H1 (cell line): ENCODE measurements around the gene GLRX3. TPM values are rescaled to one million over a fixed set of nuclear protein-coding genes. Genes with fewer than 3 reads are reported as not detected.

Experiments used
- CTCF ChIA-PET: fragments of 300-600 bp; sonication (Branson Sonifier 250); formaldehyde crosslinking; loops from one replicate; lab custom pipeline; 2021; ENCODE audit not compliant: partially characterized antibody; lab: Charles Lee
- POLR2A ChIA-PET: fragments of 300-600 bp; sonication (Branson Sonifier 250); formaldehyde crosslinking; loops from one replicate; lab custom pipeline; 2021; ENCODE audit warnings: inconsistent platforms; ENCODE audit not compliant: partially characterized antibody; lab: Charles Lee
- DNase-seq, 2 experiments: peaks; one replicate each; pipeline versions ENCODE4 v3.0.0 to v3.0.0-alpha.2; 2010 to 2022; ENCODE audit warnings: low spot score in 2 of 2, low read depth in 1 of 2, mixed read lengths in 1 of 2
- FAIRE-seq: peaks from 2 replicates; lab custom pipeline; 2011; peaks lifted over from hg19 to GRCh38; lab: Jason Lieb, UNC
- H2AFZ ChIP-seq: 2 replicates; pipeline ENCODE4 v1.8.1; 2012; ENCODE audit warnings: low read length, inconsistent platforms
- H2AK5ac ChIP-seq: 2 replicates; pipeline ENCODE4 v1.6.1; 2013; ENCODE audit warnings: low read depth, low read length
- H2BK120ac ChIP-seq: replicated peaks from 2 replicates; pipeline ENCODE3; 2013; ENCODE audit warnings: low read depth, low read length, inconsistent platforms
- H2BK12ac ChIP-seq: 2 replicates; pipeline ENCODE4 v1.6.1; 2013; ENCODE audit warnings: low read depth, low read length
- H2BK15ac ChIP-seq: 2 replicates; pipeline ENCODE4 v1.6.1; 2013; ENCODE audit warnings: low read length
- H2BK20ac ChIP-seq: 2 replicates; pipeline ENCODE4 v1.6.1; 2013; ENCODE audit warnings: low read length
- H2BK5ac ChIP-seq: 2 replicates; pipeline ENCODE4 v1.6.1; 2013; ENCODE audit warnings: low read depth, low read length
- H3K14ac ChIP-seq: 2 replicates; pipeline ENCODE4 v1.6.1; 2013; ENCODE audit warnings: inconsistent platforms; ENCODE audit not compliant: insufficient read length
- H3K18ac ChIP-seq: 2 replicates; pipeline ENCODE4 v1.6.1; 2013; ENCODE audit warnings: low read length; ENCODE audit errors: extremely low read depth
- H3K23ac ChIP-seq: 2 replicates; pipeline ENCODE4 v1.6.1; 2013; ENCODE audit warnings: inconsistent platforms; ENCODE audit not compliant: insufficient read length
- H3K23me2 ChIP-seq: 2 replicates; pipeline ENCODE4 v1.6.1; 2013; ENCODE audit warnings: low read depth, low read length
- H3K27ac ChIP-seq: 2 replicates; pipeline ENCODE4 v1.6.1; 2011; ENCODE audit warnings: low read depth, low read length, inconsistent platforms
- H3K27me3 ChIP-seq, 4 experiments: replicated peaks in 1 of 4; 1 replicate in 1 of 4; 2 replicates in 3 of 4; pipeline versions ENCODE4 v1.6.1 to v1.8.1; 2011 to 2013; ENCODE audit warnings: low read length in 3 of 4, mild to moderate bottlenecking in 3 of 4, inconsistent platforms in 2 of 4, mixed read lengths in 2 of 4, moderate library complexity in 1 of 4; ENCODE audit not compliant: control insufficient read depth in 3 of 4, insufficient read depth in 3 of 4; ENCODE audit errors: extremely low read depth in 1 of 4
- H3K36me3 ChIP-seq, 4 experiments: 2 replicates each; pipeline versions ENCODE4 v1.6.1 to v1.8.1; 2011 to 2013; ENCODE audit warnings: mild to moderate bottlenecking in 4 of 4, low read length in 3 of 4, moderate library complexity in 2 of 4, control low read depth in 1 of 4, inconsistent platforms in 1 of 4; ENCODE audit not compliant: insufficient read depth in 4 of 4, control insufficient read depth in 2 of 4
- H3K4ac ChIP-seq: replicated peaks from 2 replicates; pipeline ENCODE3; 2013; ENCODE audit warnings: low read length, low read depth, mixed read lengths, inconsistent platforms; ENCODE audit not compliant: insufficient read length
- H3K4me1 ChIP-seq, 4 experiments: replicated peaks in 1 of 4; 1 replicate in 1 of 4; 2 replicates in 3 of 4; pipeline versions ENCODE4 v1.6.1 to v1.8.1; 2011 to 2013; ENCODE audit warnings: low read length in 3 of 4, inconsistent platforms in 2 of 4, mixed read lengths in 1 of 4; ENCODE audit not compliant: insufficient read depth in 4 of 4, control insufficient read depth in 3 of 4
- H3K4me2 ChIP-seq, 2 experiments: 2 replicates each; pipeline versions ENCODE4 v1.6.1 to v1.8.1; 2011 to 2013; ENCODE audit warnings: low read depth in 2 of 2, low read length in 2 of 2, control low read depth in 1 of 2, inconsistent platforms in 1 of 2, mild to moderate bottlenecking in 1 of 2; ENCODE audit not compliant: insufficient read depth in 1 of 2
- H3K4me3 ChIP-seq, 4 experiments: fragments of 200-600, 300-600 bp in 1 of 4; sonication (generic), shearing (Covaris generic), sonication (Bioruptor Twin) in 1 of 4; 2 replicates each; pipeline versions ENCODE4 v1.5.1 to v1.8.1; 2011 to 2016; ENCODE audit warnings: low read length in 4 of 4, low read depth in 3 of 4, control low read depth in 2 of 4, inconsistent platforms in 2 of 4, mild to moderate bottlenecking in 2 of 4, mixed read lengths in 1 of 4, moderate library complexity in 1 of 4; ENCODE audit not compliant: insufficient read depth in 2 of 4; ENCODE audit errors: extremely low read depth in 1 of 4
- H3K56ac ChIP-seq: replicated peaks from 2 replicates; pipeline ENCODE3; 2013; ENCODE audit warnings: low read depth, mild to moderate bottlenecking, mixed read lengths, low read length, inconsistent platforms; ENCODE audit not compliant: insufficient read length
- H3K79me1 ChIP-seq: 2 replicates; pipeline ENCODE4 v1.6.1; 2013; ENCODE audit warnings: low read depth, low read length, control low read depth
- H3K79me2 ChIP-seq, 2 experiments: 2 replicates each; pipeline versions ENCODE4 v1.6.1 to v1.8.1; 2012 to 2013; ENCODE audit warnings: low read length in 2 of 2, mild to moderate bottlenecking in 2 of 2, inconsistent platforms in 1 of 2; ENCODE audit not compliant: insufficient read depth in 2 of 2, control insufficient read depth in 1 of 2
- H3K9ac ChIP-seq, 4 experiments: replicated peaks in 1 of 4; 1 replicate in 1 of 4; 2 replicates in 3 of 4; pipeline versions ENCODE4 v1.6.1 to v1.8.1; 2011 to 2013; ENCODE audit warnings: low read depth in 3 of 4, low read length in 3 of 4, control low read depth in 2 of 4, mild to moderate bottlenecking in 2 of 4, moderate library complexity in 2 of 4, inconsistent platforms in 1 of 4; ENCODE audit errors: extremely low read depth in 1 of 4
- H3K9me3 ChIP-seq, 2 experiments: 2 replicates each; pipeline versions ENCODE4 v1.6.1 to v1.8.1; 2012 to 2013; ENCODE audit warnings: mild to moderate bottlenecking in 2 of 2, moderate library complexity in 2 of 2, control low read depth in 1 of 2, inconsistent platforms in 1 of 2, low read depth in 1 of 2, low read length in 1 of 2, mixed read lengths in 1 of 2; ENCODE audit not compliant: insufficient read depth in 2 of 2
- H4K20me1 ChIP-seq, 2 experiments: replicated peaks in 1 of 2; 2 replicates each; pipeline versions ENCODE3 to v1.8.1; 2011 to 2013; ENCODE audit warnings: inconsistent platforms in 2 of 2, low read length in 2 of 2, mild to moderate bottlenecking in 1 of 2; ENCODE audit not compliant: insufficient read depth in 2 of 2, control insufficient read depth in 1 of 2
- H4K5ac ChIP-seq: 2 replicates; pipeline ENCODE4 v1.6.1; 2013; ENCODE audit warnings: low read length, low read depth, mixed read lengths, inconsistent platforms; ENCODE audit not compliant: insufficient read length
- H4K8ac ChIP-seq: 2 replicates; pipeline ENCODE4 v1.8.0; 2013; ENCODE audit warnings: mild to moderate bottlenecking, moderate library complexity, low read length, inconsistent platforms; ENCODE audit not compliant: insufficient read depth; ENCODE audit errors: extremely low read depth
- H4K91ac ChIP-seq: replicated peaks from 2 replicates; pipeline ENCODE3; 2013; ENCODE audit warnings: low read length, mixed read lengths, inconsistent platforms; ENCODE audit not compliant: insufficient read length
- CHD1 ChIP-seq: IDR thresholded peaks from 2 replicates; pipeline ENCODE4 v1.6.1; 2012; ENCODE audit warnings: low read depth, low read length, improper control_type of control experiment
- EGR1 ChIP-seq: IDR thresholded peaks from 2 replicates; pipeline ENCODE4 v1.6.1; 2011; ENCODE audit warnings: low read depth, low read length, borderline replicate concordance
- HDAC2 ChIP-seq, 2 experiments: fragments of 300-600 bp in 1 of 2; sonication (generic) in 1 of 2; IDR thresholded peaks; 2 replicates each; pipeline ENCODE4 v1.6.1; 2011 to 2012; ENCODE audit warnings: low read depth in 2 of 2, low read length in 2 of 2, mild to moderate bottlenecking in 2 of 2, moderate library complexity in 2 of 2, borderline replicate concordance in 1 of 2, inconsistent platforms in 1 of 2
- POU5F1 ChIP-seq: IDR thresholded peaks from 2 replicates; pipeline ENCODE4 v1.6.1; 2011; ENCODE audit warnings: low read depth, mild to moderate bottlenecking, low read length, moderate library complexity
- RNF2 ChIP-seq: fragments of 200-900, 300-1000 bp; sonication (generic); IDR thresholded peaks from 2 replicates; pipeline ENCODE4 v1.7.1; 2016; ENCODE audit warnings: borderline replicate concordance, low read depth, mild to moderate bottlenecking, antibody characterized with exemption, low read length; ENCODE audit not compliant: poor library complexity, severe bottlenecking; ENCODE audit errors: missing control alignments
- RXRA ChIP-seq: IDR thresholded peaks from 2 replicates; pipeline ENCODE4 v1.6.1; 2011; ENCODE audit warnings: low read depth, mild to moderate bottlenecking, low read length, moderate library complexity; ENCODE audit not compliant: insufficient read depth
- SP1 ChIP-seq: IDR thresholded peaks from 2 replicates; pipeline ENCODE4 v1.6.1; 2011; ENCODE audit warnings: low read depth, low read length
- TAF7 ChIP-seq: optimal IDR thresholded peaks from 2 replicates; pipeline ENCODE3; 2011; ENCODE audit warnings: low read depth, mild to moderate bottlenecking, inconsistent platforms, low read length, moderate library complexity, borderline replicate concordance
- WGBS, 2 experiments: shearing (Covaris generic) in 1 of 2; methylation state at CpG; one replicate each; pipeline versions ENCODE4 v1.1.6 to v1.1.7; 2013 to 2015; ENCODE audit warnings: low lambda C conversion rate in 2 of 2, mixed read lengths in 2 of 2, inconsistent platforms in 1 of 2, low coverage in 1 of 2, missing lambda C conversion rate in 1 of 2; ENCODE audit not compliant: insufficient replicate concordance in 2 of 2, insufficient coverage in 1 of 2, insufficient read length in 1 of 2; ENCODE audit errors: extremely low coverage in 1 of 2, missing lambda C conversion rate in 1 of 2; 5-methylcytosine and 5-hydroxymethylcytosine counted together
- polyA plus RNA-seq, 7 experiments: library from polyadenylated mRNA; depleted of rRNA in 3 of 7; stranded (reverse) in 5 of 7; unstranded in 2 of 7; fragments of >200 nt in 5 of 7; fragments of 200-250 nt in 2 of 7; gene quantifications; 1 replicate in 5 of 7; 2 replicates in 1 of 7; 4 replicates in 1 of 7; pipeline versions ENCODE4 v1.2.1 to v1.2.3, GENCODE V29; 2011 to 2013; ENCODE audit warnings: missing spikeins in 2 of 7, mixed read lengths in 2 of 7
- total RNA-seq: library from RNA; stranded (reverse); fragmentation: NEBNext Ultra II Directional; extraction: Animal tissue kit (Norgen Biotek cat#: 25700); gene quantifications from 2 replicates; pipeline ENCODE4 v1.2.1, GENCODE V29; 2021
- TF ChIP-seq, protein P1 (sequence below): IDR thresholded peaks from 2 replicates; pipeline ENCODE4 v1.6.1; 2011; ENCODE audit warnings: low read depth, mild to moderate bottlenecking, low read length; ENCODE audit not compliant: insufficient read depth
- TF ChIP-seq, protein P2 (sequence below): IDR thresholded peaks from 2 replicates; pipeline ENCODE4 v1.6.1; 2012; ENCODE audit warnings: low read length, inconsistent platforms

Gene GLRX3
- total and polyA plus RNA-seq, 2 of the 8 experiments (the other 6 are each of a cell fraction or from before 2014, with no cell fraction given): 59.9 to 157 TPM

DNA sequence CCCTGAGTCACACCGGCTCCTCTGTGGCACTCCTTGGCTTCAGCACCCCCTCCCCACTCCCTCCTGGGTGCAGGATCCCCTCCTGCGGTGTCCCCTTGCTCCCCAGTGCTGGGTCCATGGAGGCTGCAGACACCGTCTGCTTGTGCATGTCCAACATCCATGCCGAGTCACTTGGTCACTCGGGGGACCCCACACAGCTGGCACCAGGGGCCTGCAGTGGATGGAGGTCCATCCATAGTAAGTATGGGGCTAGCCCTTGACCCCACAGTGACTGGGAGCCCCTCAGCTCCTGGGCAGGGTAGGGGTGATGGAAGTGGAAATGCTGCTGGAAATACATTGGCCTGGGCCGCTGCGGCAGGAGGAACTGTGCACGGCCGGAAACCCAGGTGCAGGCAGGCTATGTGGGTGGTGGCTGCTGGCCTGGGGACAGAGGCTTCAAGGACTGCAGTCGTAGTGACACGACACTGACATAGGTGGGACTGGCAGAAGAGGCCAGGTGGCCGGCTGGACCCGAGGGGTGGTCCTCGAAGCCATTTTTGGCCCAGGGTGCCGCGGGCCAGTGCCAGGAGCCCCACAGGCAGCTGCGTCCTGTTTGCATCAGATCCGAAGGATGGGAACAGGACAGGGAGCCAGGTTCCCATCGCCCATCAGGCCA is 58.9 kb downstream of the GLRX3 start:
- no peak overlapping the region for H3K27ac ChIP-seq
- H2AFZ ChIP-seq: no peak overlapping the region
- H4K20me1 ChIP-seq: peaks cover 0 to 4% of the 10 kb centered on the region in 2 experiments
- POLR2A ChIA-PET: no interaction called here
- CTCF ChIA-PET: no interaction called here
- H4K8ac ChIP-seq: no peak overlapping the region
- H3K23ac ChIP-seq: no peak overlapping the region
- H4K91ac ChIP-seq: no peak overlapping the region
- no peaks in the 10 kb centered on the region for H3K79me2 ChIP-seq
- 88% methylated on average over 19 of the region's 19 CpGs; no CpG with 5 or more reads in 1 of the 2 experiments for WGBS, 2 experiments
- no peaks in the 10 kb centered on the region for H3K27me3 ChIP-seq
- H3K4me2 ChIP-seq: no peak overlapping the region
- peaks cover 5% of the 10 kb centered on the region; the same call in 1 of the 2 replicates for H3K23me2 ChIP-seq
- H3K36me3 ChIP-seq: no peaks in the 10 kb centered on the region; a peak in 1 of 8 replicates
- no peak overlapping the region for H3K14ac ChIP-seq
- no peak overlapping the region for H2BK15ac ChIP-seq
- H3K9ac ChIP-seq: no peak overlapping the region
- DNase-seq: no peak
- no peak overlapping the region for H2AK5ac ChIP-seq
- no peak overlapping the region for H2BK12ac ChIP-seq
- FAIRE-seq: no peak
- no peak overlapping the region for H3K18ac ChIP-seq
- H2BK120ac ChIP-seq: no peak overlapping the region
- no peak overlapping the region for H3K4me3 ChIP-seq
- no peak overlapping the region for H3K56ac ChIP-seq
- H3K4me1 ChIP-seq: peaks cover 0 to 4% (median 3%) of the 10 kb centered on the region in 4 experiments; a peak in 2 of 7 replicates
- H4K5ac ChIP-seq: no peak overlapping the region
- no peak overlapping the region for H3K4ac ChIP-seq
- no peak overlapping the region for H2BK20ac ChIP-seq
- no peak overlapping the region for H2BK5ac ChIP-seq
- no peaks in the 10 kb centered on the region for H3K79me1 ChIP-seq
- no peaks in the 10 kb centered on the region for H3K9me3 ChIP-seq
- TF ChIP-seq RXRA (no peak), RNF2 (no peak), POU5F1 (no peak), SP1 (no peak), CHD1 (no peak), HDAC2 (IDR thresholded peaks at IDR 0.05; ENCODE audit: borderline replicate concordance in 1 of 2, low read depth in 2 of 2, low read length in 2 of 2) (no peak), TAF7 (no peak), EGR1 (no peak)
- TF ChIP-seq, protein P1, sequence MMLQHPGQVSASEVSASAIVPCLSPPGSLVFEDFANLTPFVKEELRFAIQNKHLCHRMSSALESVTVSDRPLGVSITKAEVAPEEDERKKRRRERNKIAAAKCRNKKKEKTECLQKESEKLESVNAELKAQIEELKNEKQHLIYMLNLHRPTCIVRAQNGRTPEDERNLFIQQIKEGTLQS: no peak
- TF ChIP-seq, protein P2, sequence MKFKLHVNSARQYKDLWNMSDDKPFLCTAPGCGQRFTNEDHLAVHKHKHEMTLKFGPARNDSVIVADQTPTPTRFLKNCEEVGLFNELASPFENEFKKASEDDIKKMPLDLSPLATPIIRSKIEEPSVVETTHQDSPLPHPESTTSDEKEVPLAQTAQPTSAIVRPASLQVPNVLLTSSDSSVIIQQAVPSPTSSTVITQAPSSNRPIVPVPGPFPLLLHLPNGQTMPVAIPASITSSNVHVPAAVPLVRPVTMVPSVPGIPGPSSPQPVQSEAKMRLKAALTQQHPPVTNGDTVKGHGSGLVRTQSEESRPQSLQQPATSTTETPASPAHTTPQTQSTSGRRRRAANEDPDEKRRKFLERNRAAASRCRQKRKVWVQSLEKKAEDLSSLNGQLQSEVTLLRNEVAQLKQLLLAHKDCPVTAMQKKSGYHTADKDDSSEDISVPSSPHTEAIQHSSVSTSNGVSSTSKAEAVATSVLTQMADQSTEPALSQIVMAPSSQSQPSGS: no peak
